Thymus (tissue), 11 donors: ENCODE results near the gene KRT23. TPM values are rescaled to one million over a fixed set of nuclear protein-coding genes. Genes with fewer than 3 reads are reported as not detected.
A peak's percentile ranks its signal among the peaks of the same experiment; 100 is the strongest.
"Not testable (repeated sequence)": the region's sequence is repeated elsewhere in the genome, so short reads cannot be mapped to it uniquely, and the experiment has no call there.

ENCODE experiments used
- DNase-seq, 9 donors: peaks; one replicate each; pipeline ENCODE4 v3.0.0-alpha.2; 2013; ENCODE audit warnings: low spot score in 9 of 9, low read depth in 6 of 9, missing footprints in 1 of 9
- H3K27ac ChIP-seq, 2 donors: one replicate each; pipeline ENCODE4 v1.5.1; 2013; ENCODE audit warnings: control low read depth in 1 of 2, low read depth in 1 of 2, low read length in 1 of 2, mild to moderate bottlenecking in 1 of 2, moderate library complexity in 1 of 2
- H3K27me3 ChIP-seq, 2 donors: one replicate each; pipeline ENCODE4 v1.5.1; 2013; ENCODE audit warnings: low read length in 1 of 2; ENCODE audit not compliant: control insufficient read depth in 2 of 2, insufficient read depth in 1 of 2
- H3K36me3 ChIP-seq, 2 donors: one replicate each; pipeline ENCODE4 v1.5.1; 2013; ENCODE audit warnings: low read length in 1 of 2, mild to moderate bottlenecking in 1 of 2, moderate library complexity in 1 of 2; ENCODE audit not compliant: control insufficient read depth in 2 of 2, insufficient read depth in 2 of 2
- H3K4me1 ChIP-seq, 2 donors: one replicate each; pipeline ENCODE4 v1.5.1; 2013; ENCODE audit warnings: low read length in 2 of 2; ENCODE audit not compliant: control insufficient read depth in 2 of 2, insufficient read depth in 2 of 2
- H3K4me3 ChIP-seq, 2 donors: one replicate each; pipeline ENCODE4 v1.5.1; 2013; ENCODE audit warnings: low read length in 2 of 2, control low read depth in 1 of 2, mild to moderate bottlenecking in 1 of 2
- H3K9me3 ChIP-seq, 2 donors: one replicate each; pipeline ENCODE4 v1.5.1; 2013; ENCODE audit warnings: low read length in 1 of 2, mild to moderate bottlenecking in 1 of 2; ENCODE audit not compliant: control insufficient read depth in 2 of 2, insufficient read depth in 1 of 2
- WGBS: extraction: QIAGEN DNeasy Blood & Tissue Kit; methylation state at CpG from one replicate; pipeline ENCODE4 v1.1.7; 2013; 5-methylcytosine and 5-hydroxymethylcytosine counted together
- polyA plus RNA-seq: library from polyadenylated mRNA; stranded (reverse); fragments of 200-250 nt; gene quantifications from one replicate; pipeline ENCODE4 v1.2.3, GENCODE V29; 2013
- total RNA-seq: library from RNA; stranded (reverse); fragments of 120-200 nt; gene quantifications from one replicate; pipeline ENCODE4 v1.2.4, GENCODE V29; 2013
- donor health status: healthy.

KRT23 gene
- total and polyA plus RNA-seq, 2 donors = 1.5 to 30.7 TPM

DNA sequence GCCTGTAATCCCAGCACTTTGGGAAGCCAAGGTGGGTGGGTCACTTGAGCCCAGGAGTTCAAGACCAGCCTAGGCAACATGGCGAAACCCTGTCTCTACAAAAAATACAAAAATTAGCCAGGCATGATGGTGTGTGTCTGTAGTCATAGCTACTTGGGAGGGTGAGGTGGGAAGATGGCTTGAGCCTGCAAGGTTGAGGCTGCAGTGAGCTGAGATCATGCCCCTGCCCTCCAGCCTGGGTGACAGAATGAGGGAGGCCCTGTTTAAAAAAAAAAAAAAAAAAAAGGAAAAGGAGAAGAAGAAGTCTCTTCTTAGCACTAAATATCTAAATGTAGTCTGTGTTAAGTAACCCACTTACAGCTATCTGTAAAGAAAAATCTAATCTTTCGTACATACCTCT lies 20.3 kb downstream of the KRT23 start:
- not testable (repeated sequence) for H3K27ac ChIP-seq, H3K4me3 ChIP-seq, H3K36me3 ChIP-seq, H3K27me3 ChIP-seq, H3K9me3 ChIP-seq, H3K4me1 ChIP-seq, DNase-seq
- WGBS = 100% methylated on average over 2 of the region's 2 CpGs

- H3K27me3 ChIP-seq = no peaks in the 10 kb centered on the region
- H3K4me3 ChIP-seq = no peak overlapping the region
- no peak for DNase-seq
- no peaks in the 10 kb centered on the region for H3K9me3 ChIP-seq
- peaks cover 0 to 3% of the 10 kb centered on the region in 2 donors for H3K4me1 ChIP-seq
- WGBS = 56% methylated on average over 1 of the region's 1 CpG
- H3K27ac ChIP-seq = no peak overlapping the region
- no peaks in the 10 kb centered on the region for H3K36me3 ChIP-seq
Observed at GRCh38 chr17:40916366-40916765, 21.1 kb downstream of the KRT23 start.

DNA sequence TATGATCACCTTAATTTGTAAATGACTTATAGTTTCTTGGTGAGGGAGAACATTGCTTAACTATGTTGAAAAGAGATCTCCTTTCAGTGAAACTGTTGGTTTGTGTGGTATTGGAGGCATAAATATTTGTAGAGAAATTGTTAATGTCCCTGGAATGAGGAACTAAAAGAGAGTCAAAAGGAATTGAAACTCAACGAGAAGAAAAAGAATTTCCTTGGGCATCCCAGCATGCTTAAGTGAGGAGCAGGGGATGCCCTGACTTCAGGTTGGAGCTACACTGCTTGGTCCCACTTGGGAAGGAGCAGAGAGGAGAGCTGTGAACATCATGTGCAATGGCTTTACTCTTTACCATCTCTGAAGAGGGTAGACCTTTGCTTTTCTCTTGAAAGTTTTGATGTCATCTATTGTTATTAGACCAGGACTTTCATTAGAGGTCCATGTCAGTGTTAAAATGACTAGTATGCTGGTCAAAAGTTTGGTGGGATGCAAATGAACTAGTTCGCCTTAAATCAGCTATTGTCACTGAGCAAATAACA lies 21.7 kb downstream of the KRT23 start:
- H3K36me3 ChIP-seq = no peaks in the 10 kb centered on the region
- H3K27me3 ChIP-seq = peaks cover 0 to 2% of the 10 kb centered on the region in 2 donors
- H3K9me3 ChIP-seq = no peaks in the 10 kb centered on the region
- no peak for DNase-seq
- H3K27ac ChIP-seq = no peak overlapping the region
- WGBS = 61% methylated on average over 2 of the region's 2 CpGs
- no peak overlapping the region for H3K4me3 ChIP-seq
- peaks cover 0 to 3% of the 10 kb centered on the region in 2 donors for H3K4me1 ChIP-seq

GRCh38 chr17:40915199-40915661 lies 22.2 kb downstream of the KRT23 start:
- Histone ChIP-seq H3K9me3 (no peaks in the 10 kb centered on the region), H3K36me3 (no peaks in the 10 kb centered on the region), H3K27ac (no peak overlapping the region), H3K27me3 (peaks cover 0 to 3% of the 10 kb centered on the region in 2 donors), H3K4me3 (no peak overlapping the region), H3K4me1 (peaks cover 0 to 3% of the 10 kb centered on the region in 2 donors)
- no peak for DNase-seq
- 91% methylated on average over 3 of the region's 3 CpGs for WGBS

GRCh38 chr17:40914075-40914855 lies 23.2 kb downstream of the KRT23 start:
- Histone ChIP-seq H3K27me3 (peaks cover 0 to 3% of the 10 kb centered on the region in 2 donors), H3K4me3 (no peak overlapping the region), H3K27ac (no peak overlapping the region), H3K4me1 (peaks cover 0 to 5% of the 10 kb centered on the region in 2 donors), H3K36me3 (no peaks in the 10 kb centered on the region), H3K9me3 (no peaks in the 10 kb centered on the region)
- DNase-seq = no peak
- 79% methylated on average over 3 of the region's 3 CpGs for WGBS

DNA sequence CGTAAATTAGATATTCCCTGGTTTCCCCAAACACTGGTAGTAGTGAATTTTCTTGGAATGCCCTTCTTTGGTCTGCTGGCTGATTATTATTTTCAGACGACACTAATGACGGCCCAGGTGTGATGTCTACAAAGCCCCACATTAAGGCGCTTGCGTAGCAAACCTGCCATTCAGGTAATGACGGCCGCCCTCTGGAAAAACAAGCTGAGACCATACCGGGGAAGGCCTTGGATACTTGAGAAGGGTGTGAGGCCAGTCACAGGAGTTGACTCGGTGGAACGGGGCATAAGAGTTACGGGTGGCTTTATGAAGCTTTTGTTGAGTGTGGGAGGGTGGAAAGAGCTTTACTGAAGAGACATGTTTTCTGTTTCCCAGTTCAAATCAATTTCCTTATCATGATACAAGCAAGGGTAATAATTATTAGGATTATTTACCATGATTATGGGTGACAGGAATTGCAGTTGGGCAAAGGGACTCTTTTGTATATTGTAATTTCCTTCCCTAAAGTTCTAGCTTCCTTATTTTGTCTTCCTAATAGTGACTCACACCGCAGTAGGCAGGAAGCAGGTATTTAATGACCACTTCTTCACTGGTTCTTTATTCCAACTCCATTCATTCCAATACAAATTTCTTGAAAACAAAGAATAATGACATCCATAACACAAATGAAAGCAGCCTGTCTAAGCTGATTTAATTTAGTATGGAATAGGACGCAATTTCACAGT lies 24.8 kb downstream of the KRT23 start:
- Histone ChIP-seq H3K9me3 (no peaks in the 10 kb centered on the region), H3K27me3 (peaks cover 0 to 5% of the 10 kb centered on the region in 2 donors), H3K27ac (no peak overlapping the region), H3K4me3 (no peak overlapping the region), H3K36me3 (no peaks in the 10 kb centered on the region), H3K4me1 (peaks cover 0 to 5% of the 10 kb centered on the region in 2 donors)
- no peak for DNase-seq
- 89% methylated on average over 13 of the region's 13 CpGs for WGBS

DNA sequence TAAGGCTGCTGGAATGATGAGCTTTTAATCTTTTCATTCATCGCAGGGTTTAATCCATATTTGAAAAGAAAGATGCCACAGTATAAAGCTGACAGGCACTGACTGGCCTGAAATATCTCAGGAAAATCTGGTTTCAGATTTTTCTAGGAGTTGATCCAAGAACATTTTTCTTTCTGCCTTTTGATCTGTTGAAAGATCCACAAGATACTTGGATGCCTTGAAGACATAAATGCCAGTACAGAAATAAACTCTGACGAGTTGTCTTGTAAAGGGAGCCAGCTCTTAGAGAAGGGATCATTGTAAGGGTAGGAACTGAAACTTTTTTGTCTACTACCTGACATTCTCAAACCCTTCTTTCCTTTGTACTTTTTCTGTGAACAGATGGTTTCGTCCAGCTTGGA lies 27.0 kb downstream of the KRT23 start:
- H3K4me3 ChIP-seq = no peak overlapping the region
- peak in 1 of 9 donors; percentile 8 for DNase-seq
- WGBS = 91% methylated on average over 3 of the region's 3 CpGs
- H3K4me1 ChIP-seq = peaks cover 0 to 5% of the 10 kb centered on the region in 2 donors
- peaks cover 0 to 5% of the 10 kb centered on the region in 2 donors for H3K27me3 ChIP-seq
- peak overlapping the region in 1 of 2 donors; percentile 37 for H3K27ac ChIP-seq
- H3K9me3 ChIP-seq = no peaks in the 10 kb centered on the region
- H3K36me3 ChIP-seq = no peaks in the 10 kb centered on the region

- Histone ChIP-seq H3K9me3 (no peaks in the 10 kb centered on the region), H3K36me3 (no peaks in the 10 kb centered on the region), H3K27me3 (peaks cover 0 to 5% of the 10 kb centered on the region in 2 donors), H3K4me3 (no peak overlapping the region), H3K4me1 (peaks cover 0 to 5% of the 10 kb centered on the region in 2 donors), H3K27ac (no peak overlapping the region)
- DNase-seq = no peak
- WGBS = 83% methylated on average over 4 of the region's 4 CpGs
Observed at GRCh38 chr17:40909755-40910154, 27.7 kb downstream of the KRT23 start.

DNA sequence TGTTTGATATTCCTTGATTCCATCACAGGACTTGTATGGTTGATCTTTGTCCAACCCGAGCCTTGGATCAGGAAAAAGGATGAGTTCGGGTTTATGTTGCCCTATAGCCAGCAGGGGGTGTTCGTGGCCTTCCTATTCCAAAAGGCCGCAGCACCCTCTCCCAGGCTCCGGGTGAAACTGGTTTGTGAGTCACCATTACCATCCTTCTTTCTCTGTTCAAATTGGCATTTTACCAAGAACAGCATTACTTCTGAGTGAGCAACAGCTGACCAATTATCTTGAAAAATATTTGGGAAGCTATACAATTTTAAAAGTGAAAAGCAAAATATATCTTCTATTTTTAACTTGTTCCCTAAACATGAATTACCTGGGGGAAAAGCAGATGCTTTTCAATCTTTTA lies 28.1 kb downstream of the KRT23 start:
- H3K27me3 ChIP-seq = peaks cover 0 to 5% of the 10 kb centered on the region in 2 donors
- no peak overlapping the region for H3K27ac ChIP-seq
- no peak overlapping the region for H3K4me3 ChIP-seq
- DNase-seq = peak in 8 of 9 donors; percentile 3 to 55 (median 12)
- 2% methylated on average over 5 of the region's 5 CpGs for WGBS
- peaks cover 0 to 5% of the 10 kb centered on the region in 2 donors for H3K4me1 ChIP-seq
- no peaks in the 10 kb centered on the region for H3K9me3 ChIP-seq
- no peaks in the 10 kb centered on the region for H3K36me3 ChIP-seq
